GM21423 (cell line): ENCODE results near the gene IKZF3.
A peak's percentile ranks its signal among the peaks of the same experiment; 100 is the strongest.
"Not testable (repeated sequence)": the region's sequence is repeated elsewhere in the genome, so short reads cannot be mapped to it uniquely, and the experiment has no call there.

Source experiments
- ATAC-seq: cut with Tn5 transposase; IDR thresholded peaks from one replicate; pipeline ENCODE4 v1.9.1; 2021; ENCODE audit warnings: mild to moderate bottlenecking, moderate library complexity; ENCODE audit not compliant: unreplicated experiment

The IKZF3 gene

DNA sequence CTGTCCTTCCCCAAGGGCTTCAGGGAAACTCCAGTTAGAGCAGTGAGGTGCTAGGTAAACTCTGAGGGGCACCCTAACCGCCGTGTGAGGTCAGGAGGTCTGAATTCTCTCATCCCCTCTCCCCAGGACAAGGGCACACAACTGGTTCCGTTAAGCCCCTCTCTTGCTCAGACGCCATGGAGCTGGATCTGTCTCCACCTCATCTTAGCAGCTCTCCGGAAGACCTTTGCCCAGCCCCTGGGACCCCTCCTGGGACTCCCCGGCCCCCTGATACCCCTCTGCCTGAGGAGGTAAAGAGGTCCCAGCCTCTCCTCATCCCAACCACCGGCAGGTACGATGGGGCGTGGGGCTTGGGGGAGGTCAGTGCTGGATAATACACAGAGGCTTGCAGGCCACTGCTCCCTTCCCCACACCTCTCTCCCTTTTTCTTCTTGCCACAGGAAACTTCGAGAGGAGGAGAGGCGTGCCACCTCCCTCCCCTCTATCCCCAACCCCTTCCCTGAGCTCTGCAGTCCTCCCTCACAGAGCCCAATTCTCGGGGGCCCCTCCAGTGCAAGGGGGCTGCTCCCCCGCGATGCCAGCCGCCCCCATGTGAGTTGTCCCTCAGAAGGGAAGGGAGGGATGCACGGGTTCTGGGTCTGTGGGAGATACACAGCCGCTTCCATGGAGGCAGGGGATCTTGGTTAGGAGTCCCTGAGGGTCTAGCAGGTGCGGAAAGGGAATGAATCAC is 121.8 kb downstream of the IKZF3 start:
- ATAC-seq, result no peak

DNA sequence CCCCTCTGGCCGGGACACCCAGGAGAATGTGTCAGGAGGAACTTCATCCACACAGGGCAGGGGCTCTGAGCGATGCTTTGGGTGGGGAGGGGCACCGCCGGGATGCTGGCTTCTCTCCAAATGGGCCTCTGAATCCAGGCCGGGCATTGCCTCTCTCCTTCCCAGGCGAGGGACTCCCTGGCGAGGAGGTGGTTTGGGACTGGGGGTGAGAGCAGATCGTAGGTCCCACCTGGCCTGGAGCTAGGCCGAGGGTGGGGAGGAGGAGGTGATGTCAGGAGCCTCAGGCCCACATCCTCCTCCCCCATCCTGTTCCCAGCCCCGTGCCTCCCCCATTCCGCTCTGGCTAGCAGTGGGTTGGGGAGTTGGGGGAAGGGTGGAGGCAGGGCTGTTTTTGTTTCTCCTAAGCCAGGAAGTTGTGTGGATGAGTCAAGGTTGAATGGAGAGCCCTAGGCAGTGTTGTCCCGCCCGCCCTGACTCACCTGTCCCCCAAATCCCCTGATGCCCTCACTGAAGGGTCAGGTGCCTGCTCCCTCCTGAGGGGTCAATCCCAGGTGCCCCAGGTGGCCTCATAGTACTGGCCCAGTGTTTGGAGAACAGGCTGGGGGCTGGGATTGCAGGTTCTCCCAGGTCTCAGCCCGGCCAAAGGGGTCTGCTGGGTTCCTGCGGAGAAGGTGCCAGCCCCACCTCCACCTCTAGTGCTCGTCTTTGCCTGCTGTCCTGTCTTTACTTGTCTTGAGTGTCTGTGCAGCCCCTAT is 123.6 kb downstream of the IKZF3 start:
- ATAC-seq, result no peak

DNA sequence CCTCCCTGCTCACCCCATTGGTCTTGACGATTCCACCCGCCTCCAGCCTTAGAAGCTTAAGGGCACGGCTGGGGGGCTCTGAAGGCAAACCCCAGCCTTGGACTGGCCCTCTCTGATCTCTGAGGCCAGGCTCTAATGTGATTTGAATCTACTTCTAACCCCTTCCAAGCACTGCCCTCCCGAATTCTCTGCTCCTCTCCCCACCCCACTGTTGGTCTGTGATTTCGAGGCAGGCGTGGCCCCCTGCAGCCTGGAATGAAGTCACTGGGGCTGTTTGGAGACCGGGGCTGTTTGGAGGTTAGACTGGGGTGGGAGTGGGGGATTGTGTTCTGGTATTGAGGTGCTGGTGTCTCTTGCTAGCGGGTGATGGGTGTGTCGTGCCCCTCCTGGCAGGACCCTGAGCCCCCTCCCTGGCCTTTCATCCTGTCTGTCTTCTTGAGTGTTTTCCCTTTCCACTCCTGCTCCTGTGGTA is 124.2 kb downstream of the IKZF3 start:
- ATAC-seq, result no peak

DNA sequence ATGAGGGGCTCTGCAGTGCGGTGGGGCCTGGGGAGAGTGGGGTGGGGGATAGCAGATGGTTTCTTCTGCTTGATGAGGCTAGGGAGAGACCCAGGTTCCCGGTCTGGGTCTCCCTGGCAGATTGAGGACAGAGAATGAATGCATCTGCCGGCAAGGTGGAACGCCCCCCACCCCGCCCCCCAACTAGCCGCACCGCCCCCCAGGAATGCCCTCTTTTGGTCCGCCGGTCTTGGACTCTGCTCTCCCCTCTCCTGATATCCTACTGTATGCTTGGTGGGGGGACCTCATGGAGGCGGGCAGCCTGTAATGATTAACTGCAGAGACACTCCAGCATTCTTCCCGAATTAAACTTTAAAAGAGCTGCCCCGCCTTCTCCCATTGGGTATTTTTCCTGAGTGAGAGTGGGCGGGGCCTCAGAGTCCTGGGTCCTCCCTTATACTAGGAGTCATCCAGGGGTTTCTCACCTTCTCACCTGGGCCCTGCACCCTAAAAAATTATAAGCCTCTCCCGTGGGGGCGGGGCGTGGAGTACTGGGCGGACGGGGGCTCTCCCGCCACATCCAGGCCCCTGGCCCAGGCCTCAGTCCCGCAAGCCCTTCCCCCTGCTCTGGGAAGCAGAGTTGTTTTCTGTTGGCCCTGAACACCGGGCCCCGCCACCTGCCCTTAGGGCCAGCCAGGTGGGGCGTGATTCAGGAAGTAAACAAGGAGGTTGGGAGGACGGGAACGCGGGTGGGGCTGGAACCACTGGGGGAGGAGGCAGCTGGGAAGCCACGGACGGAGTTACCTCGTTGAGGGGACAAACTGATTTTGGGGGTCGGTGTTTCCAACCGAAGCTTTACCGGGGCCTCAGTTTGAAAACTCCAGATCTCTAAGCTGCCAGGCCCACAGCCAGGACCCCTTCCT is 124.9 kb downstream of the IKZF3 start:
- ATAC-seq, result no peak

DNA sequence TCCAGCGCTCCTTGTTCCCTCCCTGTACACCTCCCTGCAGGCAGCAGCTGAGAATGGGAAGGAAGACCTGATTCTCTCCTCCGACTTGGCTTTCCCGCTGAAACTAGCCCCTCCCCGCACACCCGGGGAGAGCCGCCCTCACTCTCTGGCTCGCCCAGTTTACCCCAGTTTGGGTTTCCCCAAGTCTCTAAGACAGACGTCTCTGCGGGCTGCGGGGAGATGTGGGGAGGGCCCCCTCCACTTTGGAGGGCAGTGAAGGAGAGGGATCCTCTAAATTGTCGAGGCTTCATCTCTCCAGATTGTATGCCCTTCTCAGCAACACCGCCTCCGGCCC is 125.6 kb downstream of the IKZF3 start:
- no peak for ATAC-seq

DNA sequence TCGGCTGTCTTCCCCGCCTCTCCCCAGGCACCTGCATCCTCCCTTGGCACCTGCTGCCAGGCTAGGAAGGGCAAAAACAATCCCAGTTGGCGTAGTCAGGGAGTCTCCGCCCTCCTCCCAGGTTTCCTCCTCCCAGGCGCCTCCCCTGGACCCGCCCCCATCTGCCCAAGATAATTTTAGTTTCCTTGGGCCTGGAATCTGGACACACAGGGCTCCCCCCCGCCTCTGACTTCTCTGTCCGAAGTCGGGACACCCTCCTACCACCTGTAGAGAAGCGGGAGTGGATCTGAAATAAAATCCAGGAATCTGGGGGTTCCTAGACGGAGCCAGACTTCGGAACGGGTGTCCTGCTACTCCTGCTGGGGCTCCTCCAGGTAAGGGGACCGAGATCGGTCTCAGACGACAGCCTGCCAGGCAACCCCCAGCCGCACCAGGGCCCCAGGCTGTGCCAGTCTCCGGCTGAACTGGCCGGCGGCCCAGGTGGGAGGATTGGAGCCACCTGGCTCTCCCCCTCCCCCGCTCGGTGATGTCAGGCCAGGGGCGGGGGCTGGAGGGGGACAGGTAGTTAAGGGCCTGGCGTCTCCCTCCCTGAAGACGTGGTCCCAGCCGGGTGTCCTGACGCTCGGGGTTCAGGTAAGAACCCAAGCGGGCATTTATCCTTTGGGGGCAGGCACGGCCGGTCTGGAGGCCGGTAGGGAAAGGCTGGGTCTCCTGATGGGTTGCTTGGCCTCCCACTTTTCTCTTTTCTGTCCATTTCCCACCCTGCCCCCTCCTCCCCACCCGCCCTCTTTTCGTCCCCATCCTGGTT is 126.1 kb downstream of the IKZF3 start, which contains the start of gene GRB7:
Gene GRB7, plus strand, starts transcription at position 179 of the 808 bp plus-strand sequence. CDS start 4,364 bp downstream, outside the sequence.
- ATAC-seq, result no peak

DNA sequence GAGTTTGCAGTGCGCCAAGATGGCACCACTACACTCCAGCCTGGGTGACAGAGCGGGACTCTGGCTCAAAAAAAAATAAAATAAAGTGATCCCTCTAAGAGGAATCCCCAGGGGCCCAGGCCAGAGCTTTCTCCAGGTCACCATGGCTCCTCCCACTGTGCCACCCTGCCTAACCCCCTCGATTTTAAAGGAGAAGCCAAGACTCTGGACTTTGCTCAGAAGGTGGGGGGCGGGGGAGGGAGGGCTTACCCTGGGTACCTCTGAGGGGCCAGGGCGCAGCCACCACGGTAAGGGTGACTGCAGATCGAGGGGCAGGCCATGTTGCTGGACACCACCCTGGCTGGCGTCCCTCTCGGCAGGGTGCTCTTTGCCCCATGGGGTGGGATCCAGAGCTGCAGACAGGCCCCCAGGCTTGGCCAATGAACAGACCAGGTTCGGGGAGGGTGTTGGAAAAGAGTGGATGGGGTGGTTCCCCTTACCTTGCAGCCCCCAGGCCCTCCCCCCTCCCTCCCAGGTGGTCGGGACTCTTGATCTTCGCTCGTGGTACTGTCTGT is 126.8 kb downstream of the IKZF3 start:
- no peak for ATAC-seq

DNA sequence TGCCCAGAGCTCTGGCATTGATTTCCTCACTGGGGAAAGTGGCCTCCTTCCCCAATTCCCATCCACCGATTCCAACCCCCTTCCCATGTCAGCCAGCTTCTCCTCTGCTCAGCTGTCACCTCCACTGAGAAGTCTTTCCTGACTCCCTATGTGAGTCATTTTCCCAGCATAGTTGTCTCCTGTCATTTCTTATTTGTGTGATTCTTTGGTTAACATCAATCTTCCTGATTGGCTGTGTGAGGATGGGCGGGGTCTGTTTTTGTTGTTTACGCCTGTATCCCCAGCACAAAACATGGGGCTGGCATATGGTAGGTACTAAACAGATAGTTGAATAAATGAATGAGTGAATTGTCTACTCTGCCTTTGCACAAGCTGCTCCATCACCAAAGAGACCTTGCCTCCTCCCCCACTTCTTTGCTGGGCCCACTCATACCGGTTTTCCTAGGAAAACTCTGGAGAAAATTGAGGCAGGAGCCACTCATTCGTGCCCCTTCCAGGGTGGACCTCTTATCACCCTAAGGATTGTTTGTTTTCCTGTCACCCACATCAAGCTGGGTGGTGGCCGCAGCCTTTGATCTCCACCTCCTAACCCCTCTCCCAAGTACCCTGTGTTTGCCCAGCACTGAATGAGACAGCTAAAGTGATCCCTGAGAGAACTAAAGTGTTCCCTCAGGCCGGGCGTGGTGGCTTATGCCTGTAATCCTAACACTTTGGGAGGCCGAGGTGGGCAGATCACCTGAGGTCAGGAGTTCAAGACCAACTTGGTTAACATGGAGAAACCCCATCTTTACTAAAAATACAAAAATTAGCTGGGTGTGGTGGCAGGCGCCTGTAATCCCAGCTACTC is 127.6 kb downstream of the IKZF3 start:
- no peak for ATAC-seq

DNA sequence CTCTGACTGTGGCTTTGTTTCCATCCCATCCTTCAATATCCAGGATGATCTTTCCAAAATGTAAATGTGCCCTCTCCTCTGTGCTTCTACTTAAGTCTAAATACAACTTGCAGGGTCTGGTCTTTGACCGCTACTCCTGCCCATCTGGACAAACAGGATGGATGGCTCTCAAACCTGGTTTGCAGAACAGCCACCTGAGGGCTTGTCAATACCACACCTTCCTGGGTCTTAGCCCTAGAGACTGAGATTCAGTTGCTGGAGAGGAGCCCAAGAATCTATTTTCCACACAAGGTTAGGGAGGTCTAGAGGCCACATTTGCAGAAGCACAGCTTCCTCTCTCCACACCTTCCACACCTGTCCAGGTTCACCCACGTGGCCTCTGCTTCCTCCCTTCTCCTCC is 128.2 kb downstream of the IKZF3 start:
- ATAC-seq, result no peak

DNA sequence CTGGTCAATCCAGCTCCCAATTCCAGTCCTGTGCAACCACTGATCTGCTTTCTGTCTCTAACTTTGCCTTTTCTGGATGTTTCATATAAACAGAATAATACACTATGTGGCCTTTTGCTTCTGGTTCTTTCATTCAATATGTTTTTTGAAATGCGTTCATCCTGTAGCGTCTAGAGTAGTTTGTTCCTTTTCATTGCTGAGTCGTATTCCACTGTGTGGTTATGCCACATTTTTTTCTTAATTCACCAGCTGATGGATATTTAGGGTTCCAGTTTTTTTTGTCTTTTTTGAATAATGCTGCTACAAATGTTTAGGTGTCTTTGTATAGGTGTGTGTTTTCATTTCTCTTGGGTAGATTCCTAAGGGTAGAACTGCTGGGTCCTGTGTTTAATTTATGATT is 131.5 kb downstream of the IKZF3 start:
- ATAC-seq, result no peak

DNA sequence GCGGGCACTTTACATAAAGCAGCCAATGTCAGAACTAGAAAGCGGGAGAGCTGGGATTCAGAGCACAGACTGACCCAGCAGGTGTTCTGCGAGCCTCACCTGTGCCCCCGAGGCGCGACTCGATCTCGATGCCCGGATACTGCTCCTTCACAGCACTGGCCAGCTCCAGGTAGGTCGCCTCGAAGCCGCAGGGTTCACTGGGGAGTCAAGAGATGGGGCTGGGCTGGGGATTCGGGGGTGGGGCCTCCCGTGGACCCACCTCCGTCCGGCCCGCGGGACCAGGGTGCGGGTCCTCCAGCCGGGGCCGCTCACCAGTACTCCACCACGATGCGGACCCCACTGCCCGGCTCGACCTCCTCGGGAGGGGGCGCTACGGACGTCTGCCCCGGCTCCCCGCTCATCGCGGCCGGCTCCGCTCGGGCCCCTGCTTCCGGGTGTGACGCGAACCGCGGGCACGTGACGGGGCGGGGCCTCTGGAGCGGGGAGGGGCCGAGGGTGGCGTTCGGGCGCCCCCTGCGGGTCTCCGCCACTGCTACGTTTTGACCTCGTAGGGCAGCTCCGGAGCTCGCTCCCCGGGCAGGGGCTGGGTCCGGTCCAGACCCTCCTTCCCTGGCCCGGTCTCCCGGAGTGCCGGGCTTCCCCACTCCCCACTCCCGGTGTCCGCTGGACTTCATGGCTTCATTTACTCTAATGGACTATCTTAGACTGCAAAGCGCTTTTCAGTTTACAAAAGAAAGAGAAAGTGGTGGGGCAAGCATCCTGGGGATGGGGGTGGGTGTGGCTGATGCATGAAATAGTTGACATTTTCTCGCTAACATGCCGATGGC is 133.8 kb downstream of the IKZF3 start, which contains the start of gene MIEN1:
Gene MIEN1, minus strand, starts transcription at position 438 of the 827 bp plus-strand sequence. Its CDS starts 37 bp downstream, at position 401.
- ATAC-seq, result peak; percentile 86

DNA sequence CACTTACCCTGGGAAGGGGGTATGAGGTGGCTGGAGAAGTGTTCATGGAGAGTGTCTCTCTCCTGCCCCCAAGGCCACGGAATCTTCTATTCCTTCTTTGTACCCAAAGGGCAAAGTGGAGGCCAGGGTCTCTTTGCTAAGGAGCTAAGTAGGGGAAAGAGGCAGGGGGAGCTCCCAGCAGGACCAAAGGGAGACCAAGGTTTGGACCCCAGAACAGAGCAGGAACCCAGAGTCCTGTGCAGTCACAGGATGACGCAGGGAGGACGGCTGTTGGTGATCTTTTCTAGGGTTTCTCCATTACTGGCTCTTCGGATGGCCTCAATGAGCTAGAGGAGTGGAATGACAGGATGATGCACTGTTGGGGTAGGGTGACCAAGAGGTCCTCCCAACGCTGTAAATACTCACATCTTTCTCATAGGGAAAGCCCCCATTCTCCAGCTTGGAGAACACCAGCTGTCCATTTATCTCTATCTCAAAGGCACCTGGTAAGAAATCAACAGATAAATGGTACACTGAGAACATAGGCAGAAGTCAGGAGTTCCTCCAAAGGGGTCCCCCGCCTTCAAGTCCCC is 134.7 kb downstream of the IKZF3 start:
- ATAC-seq, result no peak

DNA sequence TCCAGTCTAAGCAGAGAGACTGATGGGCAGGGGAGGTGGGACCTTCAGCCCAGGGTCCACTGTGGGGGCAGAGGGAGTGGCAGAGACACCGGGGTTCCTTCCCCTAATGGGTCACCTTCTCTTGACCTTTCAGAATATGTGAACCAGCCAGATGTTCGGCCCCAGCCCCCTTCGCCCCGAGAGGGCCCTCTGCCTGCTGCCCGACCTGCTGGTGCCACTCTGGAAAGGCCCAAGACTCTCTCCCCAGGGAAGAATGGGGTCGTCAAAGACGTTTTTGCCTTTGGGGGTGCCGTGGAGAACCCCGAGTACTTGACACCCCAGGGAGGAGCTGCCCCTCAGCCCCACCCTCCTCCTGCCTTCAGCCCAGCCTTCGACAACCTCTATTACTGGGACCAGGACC is 136.6 kb downstream of the IKZF3 start:
- no peak for ATAC-seq

DNA sequence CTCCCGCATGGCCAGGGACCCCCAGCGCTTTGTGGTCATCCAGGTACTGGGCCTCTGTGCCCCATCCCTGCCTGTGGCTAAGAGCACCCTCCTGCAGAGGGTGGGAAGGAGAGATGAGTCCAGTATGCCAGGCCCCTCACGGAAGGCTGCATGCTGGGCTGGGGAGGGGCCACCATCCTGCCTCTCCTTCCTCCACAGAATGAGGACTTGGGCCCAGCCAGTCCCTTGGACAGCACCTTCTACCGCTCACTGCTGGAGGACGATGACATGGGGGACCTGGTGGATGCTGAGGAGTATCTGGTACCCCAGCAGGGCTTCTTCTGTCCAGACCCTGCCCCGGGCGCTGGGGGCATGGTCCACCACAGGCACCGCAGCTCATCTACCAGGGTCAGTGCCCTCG is 137.5 kb downstream of the IKZF3 start:
- ATAC-seq, result no peak

DNA sequence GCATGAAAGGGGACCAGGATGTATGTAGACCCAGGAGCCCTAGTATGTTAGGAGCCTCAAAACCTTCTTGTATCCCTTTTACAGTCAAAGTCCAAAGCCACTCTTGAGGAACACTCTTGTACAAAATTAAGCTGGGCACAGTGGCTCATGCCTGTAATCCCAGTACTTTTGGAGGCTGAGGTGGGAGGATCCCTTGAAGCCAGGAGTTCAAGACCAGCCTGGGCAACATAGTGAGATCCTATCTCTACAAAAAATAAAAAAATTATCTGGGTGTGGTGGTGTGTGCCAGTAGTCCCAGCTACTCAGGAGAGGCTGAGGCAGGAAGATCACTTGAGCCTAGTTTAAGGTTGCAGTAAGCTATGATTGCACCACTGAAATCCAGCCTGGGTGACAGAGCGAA is 138.2 kb downstream of the IKZF3 start:
- ATAC-seq, result not testable (repeated sequence)

DNA sequence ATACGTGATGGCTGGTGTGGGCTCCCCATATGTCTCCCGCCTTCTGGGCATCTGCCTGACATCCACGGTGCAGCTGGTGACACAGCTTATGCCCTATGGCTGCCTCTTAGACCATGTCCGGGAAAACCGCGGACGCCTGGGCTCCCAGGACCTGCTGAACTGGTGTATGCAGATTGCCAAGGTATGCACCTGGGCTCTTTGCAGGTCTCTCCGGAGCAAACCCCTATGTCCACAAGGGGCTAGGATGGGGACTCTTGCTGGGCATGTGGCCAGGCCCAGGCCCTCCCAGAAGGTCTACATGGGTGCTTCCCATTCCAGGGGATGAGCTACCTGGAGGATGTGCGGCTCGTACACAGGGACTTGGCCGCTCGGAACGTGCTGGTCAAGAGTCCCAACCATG is 139.4 kb downstream of the IKZF3 start:
- no peak for ATAC-seq

DNA sequence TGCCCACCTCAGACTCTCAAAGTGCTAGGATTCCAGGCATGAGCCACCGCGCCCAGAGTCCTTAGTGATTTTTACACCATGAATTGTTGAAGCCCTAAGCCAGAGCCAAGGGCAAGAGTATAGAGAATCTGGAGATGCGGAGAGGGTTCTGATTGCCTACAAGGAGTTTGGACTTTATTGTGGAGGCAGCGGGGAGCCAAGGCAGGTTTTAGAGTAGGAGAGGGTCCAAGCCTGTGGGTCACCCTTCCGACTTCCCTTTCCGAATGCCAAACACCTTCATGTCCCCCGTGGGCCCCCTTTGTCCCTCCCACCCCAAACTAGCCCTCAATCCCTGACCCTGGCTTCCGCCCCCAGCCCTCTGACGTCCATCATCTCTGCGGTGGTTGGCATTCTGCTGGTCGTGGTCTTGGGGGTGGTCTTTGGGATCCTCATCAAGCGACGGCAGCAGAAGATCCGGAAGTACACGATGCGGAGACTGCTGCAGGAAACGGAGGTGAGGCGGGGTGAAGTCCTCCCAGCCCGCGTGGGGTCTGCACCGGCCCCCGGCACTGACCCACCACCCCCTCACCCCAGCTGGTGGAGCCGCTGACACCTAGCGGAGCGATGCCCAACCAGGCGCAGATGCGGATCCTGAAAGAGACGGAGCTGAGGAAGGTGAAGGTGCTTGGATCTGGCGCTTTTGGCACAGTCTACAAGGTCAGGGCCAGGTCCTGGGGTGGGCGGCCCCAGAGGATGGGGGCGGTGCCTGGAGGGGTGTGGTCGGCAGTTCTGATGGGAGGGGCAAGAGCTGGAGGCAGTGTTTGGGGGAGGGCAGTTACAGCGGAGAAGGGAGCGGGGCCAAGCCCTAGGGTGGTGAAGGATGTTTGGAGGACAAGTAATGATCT is 140.9 kb downstream of the IKZF3 start:
- no peak for ATAC-seq
